Endothelial cell of umbilical vein (primary cell): ENCODE results near the gene YPEL1. TPM values are rescaled to one million over a fixed set of nuclear protein-coding genes. Genes with fewer than 3 reads are reported as not detected.

Experiments used
- BruUV-seq: library from RNA; stranded (reverse); fragments of 400-500 nt; replicated peaks from 2 replicates; lab custom pipeline; 2021; lab: Mats Ljungman, UMichigan
- CTCF ChIA-PET: fragments of 300-600, 350-600 bp; sonication (Branson Sonifier 250); formaldehyde crosslinking; loops from one replicate; lab custom pipeline; 2021; ENCODE audit warnings: antibody characterized with exemption, inconsistent platforms; lab: Charles Lee
- POLR2A ChIA-PET: fragments of 300-600, 350-600 bp; sonication (Branson Sonifier 250); formaldehyde crosslinking; loops from one replicate; lab custom pipeline; 2021; ENCODE audit warnings: antibody characterized with exemption, inconsistent platforms; lab: Charles Lee
- DNase-seq: peaks from one replicate; pipeline ENCODE4 v3.0.0-alpha.2; 2011; ENCODE audit warnings: low read depth, low spot score
- FAIRE-seq: peaks from 2 replicates; lab custom pipeline; 2011; peaks lifted over from hg19 to GRCh38; lab: Jason Lieb, UNC
- H2AFZ ChIP-seq: 2 replicates; pipeline ENCODE4 v1.6.0; 2012; ENCODE audit warnings: low read depth, low read length, control low read depth, inconsistent platforms
- H3K27ac ChIP-seq: 2 replicates; pipeline ENCODE4 v1.5.1; 2011; ENCODE audit warnings: low read depth, mild to moderate bottlenecking, control low read depth, low read length, moderate library complexity; ENCODE audit not compliant: insufficient read depth
- H3K27me3 ChIP-seq, 2 experiments: 2 replicates each; pipeline versions ENCODE4 v1.6.0 to v1.6.1; 2011; ENCODE audit warnings: low read length in 2 of 2, mixed read lengths in 1 of 2; ENCODE audit not compliant: control insufficient read depth in 2 of 2, insufficient read depth in 2 of 2
- H3K36me3 ChIP-seq, 2 experiments: 2 replicates in 1 of 2; 3 replicates in 1 of 2; pipeline ENCODE4 v1.5.1; 2011; ENCODE audit warnings: low read length in 2 of 2, mild to moderate bottlenecking in 1 of 2, moderate library complexity in 1 of 2; ENCODE audit not compliant: control insufficient read depth in 2 of 2, insufficient read depth in 2 of 2; ENCODE audit errors: extremely low read depth in 1 of 2
- H3K4me1 ChIP-seq: 3 replicates; pipeline ENCODE4 v1.5.1; 2011; ENCODE audit warnings: mild to moderate bottlenecking, low read length; ENCODE audit not compliant: control insufficient read depth, insufficient read depth; ENCODE audit errors: extremely low read depth
- H3K4me2 ChIP-seq: 2 replicates; pipeline ENCODE4 v1.6.1; 2011; ENCODE audit warnings: low read length, control low read depth, mixed read lengths; ENCODE audit not compliant: insufficient read depth
- H3K4me3 ChIP-seq, 3 experiments: fragments of 200-600 bp in 1 of 3; sonication (generic), shearing (Covaris generic) in 1 of 3; replicated peaks in 1 of 3; 2 replicates each; pipeline ENCODE4 v1.5.1; 2011 to 2016; ENCODE audit warnings: control low read depth in 3 of 3, low read length in 3 of 3, mild to moderate bottlenecking in 2 of 3, inconsistent platforms in 1 of 3, low read depth in 1 of 3, moderate library complexity in 1 of 3; ENCODE audit not compliant: insufficient read depth in 1 of 3
- H3K79me2 ChIP-seq: 2 replicates; pipeline ENCODE4 v1.6.0; 2012; ENCODE audit warnings: low read length, inconsistent platforms; ENCODE audit not compliant: control insufficient read depth, insufficient read depth
- H3K9ac ChIP-seq: replicated peaks from 2 replicates; pipeline ENCODE3; 2011; ENCODE audit warnings: low read length, control low read depth; ENCODE audit not compliant: insufficient read depth; ENCODE audit errors: extremely low read depth
- H3K9me1 ChIP-seq: replicated peaks from 3 replicates; pipeline ENCODE4 v1.6.0; 2011; ENCODE audit warnings: mild to moderate bottlenecking, low read length; ENCODE audit not compliant: control insufficient read depth, insufficient read depth; ENCODE audit errors: extremely low read depth
- H3K9me3 ChIP-seq: replicated peaks from 2 replicates; pipeline ENCODE4 v1.5.1; 2012; ENCODE audit warnings: low read length, inconsistent platforms; ENCODE audit not compliant: control insufficient read depth, insufficient read depth
- H4K20me1 ChIP-seq: replicated peaks from 2 replicates; pipeline ENCODE3; 2011; ENCODE audit warnings: mild to moderate bottlenecking, low read length; ENCODE audit not compliant: control insufficient read depth, insufficient read depth; ENCODE audit errors: extremely low read depth
- EZH2 ChIP-seq: IDR thresholded peaks from 2 replicates; pipeline ENCODE4 v1.6.1; 2012; ENCODE audit warnings: borderline replicate concordance, low read depth, mild to moderate bottlenecking, moderate library complexity, low read length, inconsistent platforms; ENCODE audit not compliant: severe bottlenecking
- FOS ChIP-seq: IDR thresholded peaks from 2 replicates; pipeline ENCODE4 v1.6.1; 2011; ENCODE audit warnings: mild to moderate bottlenecking, low read length, moderate library complexity, borderline replicate concordance; ENCODE audit not compliant: insufficient read depth
- GATA2 ChIP-seq: IDR thresholded peaks from 2 replicates; pipeline ENCODE4 v1.7.0; 2011; ENCODE audit warnings: low read depth, mild to moderate bottlenecking, moderate library complexity, mixed read lengths, low read length; ENCODE audit not compliant: insufficient read length, insufficient read depth
- JUN ChIP-seq: IDR thresholded peaks from 2 replicates; pipeline ENCODE4 v1.6.1; 2011; ENCODE audit warnings: borderline replicate concordance, low read depth; ENCODE audit not compliant: insufficient read length, insufficient read depth
- MAX ChIP-seq: IDR thresholded peaks from 2 replicates; pipeline ENCODE4 v1.6.1; 2011; ENCODE audit not compliant: insufficient read depth, insufficient read length
- MYC ChIP-seq: IDR thresholded peaks from one replicate; pipeline ENCODE4 v1.6.1; 2011; ENCODE audit warnings: mild to moderate bottlenecking, low read depth, low read length
- POLR2A ChIP-seq: IDR thresholded peaks from 2 replicates; pipeline ENCODE4 v1.6.1; 2012; ENCODE audit warnings: low read depth, mild to moderate bottlenecking, control low read depth, low read length
- POLR2AphosphoS5 ChIP-seq: IDR thresholded peaks from 2 replicates; pipeline ENCODE4 v1.6.1; 2012; ENCODE audit warnings: low read depth, mild to moderate bottlenecking, control low read depth, low read length, moderate library complexity; ENCODE audit not compliant: insufficient read depth
- dilution Hi-C: fragments of 300-500 bp; cut with MboI; formaldehyde crosslinking; loops from one replicate; pipeline ENCODE4 v1.15.0; 2019; ENCODE audit warnings: low sequenced_read_pairs; ENCODE audit not compliant: extremely low pct_ligation_motif_present
- intact Hi-C: fragments of 100-400 bp; cut with micrococcal nuclease; formaldehyde crosslinking; loops from one replicate; pipeline ENCODE4 v1.10.0; 2022
- polyA plus RNA-seq, 4 experiments: library from polyadenylated mRNA; depleted of rRNA in 3 of 4; stranded (reverse) in 3 of 4; unstranded in 1 of 4; fragments of >200 nt; gene quantifications; 2 replicates each; pipeline versions ENCODE4 v1.2.1 to v1.2.3, GENCODE V29; 2011 to 2012; ENCODE audit warnings: missing spikeins in 1 of 4
- total RNA-seq: library from RNA; stranded (reverse); gene quantifications from 2 replicates; pipeline ENCODE4 v1.2.3, GENCODE V29; 2021
- TF ChIP-seq, protein P1 (sequence below), 2 donors: IDR thresholded peaks; 1 replicate in 1 of 2; 2 replicates in 1 of 2; pipeline ENCODE4 v1.5.1; 2011; ENCODE audit warnings: low read length in 2 of 2, mild to moderate bottlenecking in 2 of 2, moderate library complexity in 2 of 2, control low read depth in 1 of 2, inconsistent platforms in 1 of 2, low read depth in 1 of 2; ENCODE audit not compliant: insufficient read depth in 1 of 2; ENCODE audit errors: extremely low read depth in 1 of 2

YPEL1 gene
- total and polyA plus RNA-seq, 2 donors (not counting 3 experiments of a cell fraction or from before 2014, with no cell fraction given), result 3.7 to 6.2 TPM

DNA sequence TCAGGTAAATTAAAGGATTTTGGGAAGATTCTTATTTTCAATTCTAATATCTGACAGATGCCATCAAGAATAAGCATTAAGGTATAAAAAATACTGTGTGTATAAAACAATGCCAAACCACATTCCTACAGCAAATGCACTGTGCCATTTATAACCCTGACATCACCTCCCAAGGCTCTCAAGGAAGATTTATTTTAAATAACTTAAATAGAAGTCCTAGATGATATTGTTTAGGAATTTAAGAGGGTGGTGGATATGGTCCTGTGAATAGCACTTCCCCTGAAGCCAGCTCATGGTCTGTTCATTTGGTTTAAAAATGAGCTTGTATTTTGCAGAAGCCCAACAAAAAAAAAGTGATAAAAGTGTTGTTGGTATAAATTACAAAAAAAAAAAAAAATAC lies 37.7 kb downstream of the YPEL1 start:
- peaks cover 0 to 36% of the 10 kb centered on the region in 2 experiments for H3K36me3 ChIP-seq
- CTCF ChIA-PET, result interaction anchor here (0.7 to 1.5 kb wide), 2 partner anchors 119 to 219 kb away, joined by 3 read pairs; no protein-coding TSS in a partner anchor
- H3K79me2 ChIP-seq, result no peaks in the 10 kb centered on the region
- no peak overlapping the region for H3K27ac ChIP-seq
- no peaks in the 10 kb centered on the region for H4K20me1 ChIP-seq
- DNase-seq (no peak), FAIRE-seq (no peak)
- H3K9me1 ChIP-seq, result no peaks in the 10 kb centered on the region
- BruUV-seq, result no TSS peak
- no peaks in the 10 kb centered on the region for H3K27me3 ChIP-seq
- H3K9me3 ChIP-seq, result no peaks in the 10 kb centered on the region
- dilution Hi-C loops (no loop called here), intact Hi-C loops (no loop called here)
- POLR2A ChIA-PET, result interaction anchor here (0.6 kb wide), 1 partner anchor 9 kb away, joined by 5 read pairs; no protein-coding TSS in a partner anchor
- no peak for TF ChIP-seq MAX
- no peak for TF ChIP-seq EZH2
- TF ChIP-seq, protein P1, sequence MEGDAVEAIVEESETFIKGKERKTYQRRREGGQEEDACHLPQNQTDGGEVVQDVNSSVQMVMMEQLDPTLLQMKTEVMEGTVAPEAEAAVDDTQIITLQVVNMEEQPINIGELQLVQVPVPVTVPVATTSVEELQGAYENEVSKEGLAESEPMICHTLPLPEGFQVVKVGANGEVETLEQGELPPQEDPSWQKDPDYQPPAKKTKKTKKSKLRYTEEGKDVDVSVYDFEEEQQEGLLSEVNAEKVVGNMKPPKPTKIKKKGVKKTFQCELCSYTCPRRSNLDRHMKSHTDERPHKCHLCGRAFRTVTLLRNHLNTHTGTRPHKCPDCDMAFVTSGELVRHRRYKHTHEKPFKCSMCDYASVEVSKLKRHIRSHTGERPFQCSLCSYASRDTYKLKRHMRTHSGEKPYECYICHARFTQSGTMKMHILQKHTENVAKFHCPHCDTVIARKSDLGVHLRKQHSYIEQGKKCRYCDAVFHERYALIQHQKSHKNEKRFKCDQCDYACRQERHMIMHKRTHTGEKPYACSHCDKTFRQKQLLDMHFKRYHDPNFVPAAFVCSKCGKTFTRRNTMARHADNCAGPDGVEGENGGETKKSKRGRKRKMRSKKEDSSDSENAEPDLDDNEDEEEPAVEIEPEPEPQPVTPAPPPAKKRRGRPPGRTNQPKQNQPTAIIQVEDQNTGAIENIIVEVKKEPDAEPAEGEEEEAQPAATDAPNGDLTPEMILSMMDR (IDR thresholded peaks at IDR 0.05; ENCODE audit: extremely low read depth in 1 of 2, insufficient read depth in 1 of 2, low read depth in 1 of 2, low read length in 2 of 2), result no peak
- no peak for TF ChIP-seq FOS
- TF ChIP-seq GATA2, result no peak
- TF ChIP-seq MYC, result no peak
- no peak for TF ChIP-seq JUN
- no peak for TF ChIP-seq POLR2A
- no peak for TF ChIP-seq POLR2AphosphoS5
- no peaks in the 10 kb centered on the region for H3K4me1 ChIP-seq
- no peak overlapping the region for H3K4me3 ChIP-seq
- no peak overlapping the region for H2AFZ ChIP-seq
- H3K4me2 ChIP-seq, result no peak overlapping the region
- H3K9ac ChIP-seq, result no peak overlapping the region
